Activated CD4-positive, alpha-beta T cell treated with anti-CD3 and anti-CD28 coated beads, Interleukin-2, amount 50 U/mL, for 1 hour (primary cell): ENCODE results near the gene RFK.
A peak's percentile ranks its signal among the peaks of the same experiment; 100 is the strongest.
"Not testable (repeated sequence)": the region's sequence is repeated elsewhere in the genome, so short reads cannot be mapped to it uniquely, and the experiment has no call there.

Experiments
- DNase-seq: peaks from one replicate; pipeline ENCODE4 v3.0.0-alpha.2; 2020

Gene RFK

DNA sequence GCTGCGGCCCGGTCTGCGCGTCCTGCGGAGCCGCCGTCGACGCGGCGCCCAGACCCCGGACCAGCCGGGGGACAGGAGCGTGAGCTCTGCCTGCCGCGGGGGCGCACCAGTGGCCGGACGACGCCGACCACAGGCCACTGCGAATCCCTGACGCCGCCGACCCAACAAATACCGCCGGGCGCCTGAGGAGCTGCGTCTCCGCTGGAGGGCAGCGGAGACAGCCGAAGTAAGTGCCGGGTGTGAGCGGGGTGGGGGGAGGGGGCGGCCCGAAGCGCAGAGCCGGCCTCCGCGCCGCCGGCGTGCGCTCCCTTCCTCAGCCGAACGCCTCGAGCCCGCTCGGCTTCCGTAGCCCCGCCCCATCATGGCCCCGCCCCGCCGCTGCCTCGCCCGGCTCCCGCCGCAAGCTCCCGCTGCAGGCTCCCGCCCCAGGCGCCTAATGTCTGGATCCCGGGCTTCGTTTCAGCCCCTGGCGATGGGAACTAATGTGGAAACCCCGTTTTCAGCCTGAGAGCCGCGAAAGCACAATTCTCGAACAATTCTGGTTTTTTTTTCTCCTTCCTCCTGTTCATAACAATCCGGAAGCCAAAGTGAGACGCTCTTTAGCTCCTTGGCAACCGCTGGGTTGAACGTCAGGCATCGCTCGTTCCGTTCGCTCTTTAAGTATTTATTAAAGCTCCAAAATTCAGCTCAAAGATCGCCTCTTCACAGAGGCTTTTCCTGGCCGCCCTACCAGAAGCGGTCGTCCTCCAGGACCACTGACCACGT lies at the start of gene RFK:
Gene RFK (minus strand): TSS at position 232 of the 765 bp plus-strand sequence. CDS start 255 bp downstream, outside the sequence.
- peak; percentile 93 for DNase-seq

DNA sequence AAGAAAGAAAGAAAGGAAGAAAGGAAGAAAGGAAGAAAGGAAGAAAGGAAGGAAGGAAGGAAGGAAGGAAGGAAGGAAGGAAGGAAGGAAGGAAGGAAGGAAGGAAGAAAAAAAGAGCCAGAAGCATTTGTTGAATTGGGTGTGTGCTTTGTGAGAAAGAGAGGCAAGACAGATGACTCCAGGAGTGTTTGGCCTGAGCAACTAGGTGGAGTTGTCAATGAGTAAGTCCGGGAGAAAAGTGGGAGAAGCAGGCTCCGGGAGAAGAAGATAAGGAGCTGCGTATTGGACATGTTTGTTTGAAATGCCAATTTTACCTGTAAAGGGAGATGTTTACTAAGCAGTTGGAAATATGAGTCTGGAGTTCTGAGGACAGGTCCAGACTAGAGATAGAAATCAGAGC lies 49.7 kb upstream of the RFK start:
- DNase-seq, result no peak

DNA sequence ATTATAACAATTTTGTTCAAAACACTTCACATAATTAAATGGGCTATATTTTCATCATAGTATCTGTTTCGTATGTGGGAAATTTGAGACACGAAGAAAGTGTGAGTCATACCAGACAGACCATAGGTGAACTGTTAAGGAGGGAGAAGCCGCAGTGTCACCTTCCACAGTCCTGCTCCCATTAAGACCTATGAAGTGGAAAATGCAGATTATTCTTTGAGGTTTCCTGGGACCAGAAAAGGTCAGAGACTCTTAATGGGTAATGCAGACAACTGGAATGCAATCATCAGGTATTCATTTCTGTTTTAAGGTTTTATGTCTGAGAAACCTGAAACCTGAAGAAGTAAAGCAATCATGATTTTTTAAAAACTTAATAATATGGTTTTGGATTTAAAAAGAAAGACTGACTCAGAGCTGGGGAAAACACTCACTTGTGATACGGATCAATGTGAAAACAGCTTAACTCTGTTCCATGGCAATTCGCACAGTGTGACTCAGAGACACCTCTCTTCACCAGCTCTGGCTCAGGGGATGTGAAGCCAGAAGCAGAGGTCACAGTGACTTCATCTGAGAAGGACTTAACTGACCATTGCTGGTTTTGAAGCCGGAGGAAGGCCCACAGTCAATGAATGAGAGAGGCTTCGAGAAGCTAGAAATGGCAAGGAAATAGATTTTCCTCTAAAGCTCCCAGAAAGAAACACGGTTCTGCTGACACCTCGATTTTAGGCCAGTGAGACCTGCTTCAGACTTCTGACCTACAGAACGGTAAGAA lies 47.5 kb upstream of the RFK start:
- no peak for DNase-seq

DNA sequence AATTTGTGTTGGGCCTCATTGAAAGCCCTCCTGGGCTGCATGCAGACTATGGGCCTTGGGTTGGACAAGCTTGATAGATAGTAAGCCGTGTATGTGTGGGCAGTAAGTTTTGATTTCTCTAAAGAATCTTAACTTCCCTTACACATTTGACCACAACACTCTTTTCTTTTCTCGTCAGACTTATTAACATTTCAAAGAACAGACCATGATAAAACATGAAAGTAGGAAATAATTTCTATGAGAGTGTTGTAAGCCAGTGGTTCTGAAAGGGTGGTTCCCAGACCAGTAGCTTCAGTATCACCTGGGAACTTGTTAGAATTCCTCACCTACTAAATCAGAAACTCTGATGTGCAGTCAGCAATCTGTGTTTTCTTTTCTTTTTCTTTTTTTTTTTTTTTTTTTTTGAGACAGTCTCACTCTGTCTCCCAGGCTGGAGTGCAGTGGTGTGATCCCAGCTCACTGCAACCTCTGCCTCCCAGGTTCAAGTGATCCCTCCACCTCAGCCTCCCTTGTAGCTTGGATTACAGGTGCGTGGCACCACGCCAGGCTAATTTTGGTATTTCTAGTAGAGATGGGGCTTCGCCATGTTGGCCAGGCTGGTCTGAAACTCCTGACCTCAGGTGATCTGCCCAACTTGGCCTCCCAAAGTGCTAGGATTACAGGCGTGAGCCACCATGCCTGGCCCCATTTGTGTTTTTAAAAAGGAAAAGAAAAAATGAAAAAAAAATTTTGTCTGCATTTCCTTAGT lies 44.8 kb upstream of the RFK start:
- DNase-seq, result no peak

DNA sequence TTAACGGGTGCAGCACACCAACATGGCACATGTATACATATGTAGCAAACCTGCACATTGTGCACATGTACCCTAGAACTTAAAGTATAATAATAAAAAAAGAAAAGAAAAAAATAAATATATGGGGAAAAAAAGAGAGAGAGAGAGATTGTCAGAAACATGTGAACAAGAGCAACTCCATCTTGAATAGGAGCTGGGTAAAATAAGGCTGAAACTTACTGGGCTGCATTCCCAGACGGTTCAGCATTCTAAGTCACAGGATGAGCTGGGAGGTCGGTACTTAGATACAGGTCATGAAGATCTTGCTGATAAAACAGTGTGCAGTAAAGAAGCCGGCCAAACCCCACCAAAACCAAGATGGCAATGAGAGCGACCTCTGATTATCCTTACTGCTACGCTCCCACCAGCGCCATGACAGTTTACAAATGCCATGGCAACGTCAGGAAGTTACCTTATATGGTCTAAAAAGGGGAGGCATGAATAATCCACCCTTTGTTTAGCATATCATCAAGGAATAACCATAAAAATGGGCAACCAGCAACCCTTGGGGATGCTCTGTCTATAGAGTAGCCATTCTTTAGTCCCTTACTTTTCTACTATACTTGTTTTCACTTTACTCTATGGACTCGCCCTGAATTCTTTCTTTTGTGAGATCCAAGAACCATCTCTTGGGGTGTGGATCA lies 42.9 kb upstream of the RFK start:
- DNase-seq, result not testable (repeated sequence)

DNA sequence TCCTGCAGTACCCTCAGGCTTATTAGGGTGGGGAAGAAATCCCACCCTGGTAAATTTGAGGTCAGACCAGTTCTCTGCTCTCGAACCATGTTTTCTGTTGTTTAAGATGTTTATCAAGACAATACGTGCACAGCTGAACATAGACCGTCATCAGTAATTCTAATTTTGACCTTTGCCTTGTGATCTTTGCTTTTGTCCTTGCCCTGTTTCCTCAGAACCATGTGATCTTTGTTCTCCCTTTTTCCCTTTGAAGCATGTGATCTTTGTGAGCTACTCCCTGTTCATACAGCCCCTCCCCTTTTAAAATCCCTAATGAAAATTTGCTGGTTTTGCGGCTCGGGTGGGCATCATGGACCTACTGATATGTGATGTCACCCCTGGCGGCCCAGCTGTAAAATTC lies 40.7 kb upstream of the RFK start:
- not testable (repeated sequence) for DNase-seq

DNA sequence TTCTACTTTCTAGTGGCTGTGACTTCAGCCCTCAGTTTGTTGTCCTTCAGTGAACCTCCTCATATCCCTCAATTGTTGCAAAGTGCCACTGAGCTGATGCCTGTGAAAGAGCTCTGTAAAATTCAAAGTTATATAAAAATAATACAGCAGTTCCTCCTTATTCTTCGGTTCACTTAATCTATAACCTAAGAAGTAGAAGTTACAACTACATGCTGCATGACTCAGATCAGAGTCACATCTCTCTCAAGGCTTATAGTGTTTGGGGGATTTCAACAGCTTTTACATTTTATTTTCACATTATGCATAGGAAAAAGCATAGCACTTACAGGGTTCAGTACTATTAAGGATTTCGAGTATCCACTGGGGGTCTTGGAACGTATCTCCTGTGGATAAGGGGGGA lies 39.6 kb upstream of the RFK start:
- DNase-seq, result no peak

DNA sequence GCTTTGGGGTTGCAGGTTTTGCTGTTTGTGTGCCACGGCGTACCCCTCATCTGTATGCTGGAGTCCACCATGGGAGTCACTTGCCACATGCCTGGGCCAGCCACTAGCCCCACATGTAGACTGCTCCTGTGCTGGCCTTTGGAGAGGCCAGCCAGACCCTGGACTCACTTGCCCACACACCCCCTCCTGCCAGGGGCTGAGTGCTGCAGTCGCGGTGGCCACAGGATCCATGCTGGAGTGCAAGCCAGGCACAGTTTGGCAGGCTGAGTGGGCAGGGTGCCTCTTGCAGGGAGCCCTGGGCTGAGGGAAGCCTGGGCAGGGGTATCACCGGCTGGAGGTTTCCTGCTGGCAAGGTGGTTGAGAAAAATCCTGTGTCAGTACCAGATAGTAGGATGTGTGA lies 39.2 kb upstream of the RFK start:
- DNase-seq, result no peak

DNA sequence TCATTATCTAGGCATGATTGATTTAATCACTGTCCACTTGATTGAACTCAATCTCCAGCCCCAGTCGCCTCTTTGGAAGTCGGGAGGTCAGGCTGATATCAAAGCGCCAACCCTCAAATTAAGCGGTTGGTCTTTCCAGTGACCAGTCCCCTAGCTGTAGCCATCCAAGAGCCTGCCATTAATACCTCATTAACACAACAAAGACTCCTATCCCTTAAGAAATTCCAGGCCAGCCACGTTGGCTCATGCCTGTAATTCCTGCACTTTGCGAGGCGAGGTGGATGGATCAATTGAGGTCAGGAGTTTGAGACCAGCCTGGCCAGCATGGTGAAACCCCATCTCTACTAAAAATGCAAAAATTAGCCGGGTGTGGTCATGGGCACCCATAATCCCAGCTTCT lies 37.4 kb upstream of the RFK start:
- no peak for DNase-seq

DNA sequence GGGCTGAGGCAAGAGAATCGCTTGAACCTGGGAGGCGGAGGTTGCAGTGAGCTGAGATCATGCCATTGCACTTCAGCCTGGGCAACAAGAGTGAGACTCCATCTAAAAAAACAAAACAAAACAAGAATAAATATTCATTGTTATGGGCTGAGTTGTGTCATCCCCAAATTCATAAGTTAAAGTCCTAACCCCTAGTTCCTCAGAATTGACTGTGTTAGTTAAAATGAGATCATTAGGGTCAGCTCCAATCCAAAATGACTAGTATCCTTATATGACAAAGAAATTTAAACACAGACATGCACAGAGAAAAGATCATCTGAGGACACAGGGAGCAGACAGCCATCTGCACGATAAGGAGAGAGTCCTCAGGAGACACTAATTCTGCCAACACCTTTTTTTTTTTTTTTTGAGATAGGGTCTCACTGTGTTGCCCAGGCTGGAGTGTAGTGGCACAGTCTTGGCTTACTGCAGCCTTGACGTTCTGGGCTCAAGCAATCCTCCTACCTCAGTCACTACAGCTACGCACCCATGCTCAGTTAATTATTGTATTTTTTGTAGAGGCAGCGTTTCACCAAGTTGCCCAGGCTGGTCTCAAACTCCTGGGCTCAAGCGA lies 32.7 kb upstream of the RFK start:
- DNase-seq, result no peak

DNA sequence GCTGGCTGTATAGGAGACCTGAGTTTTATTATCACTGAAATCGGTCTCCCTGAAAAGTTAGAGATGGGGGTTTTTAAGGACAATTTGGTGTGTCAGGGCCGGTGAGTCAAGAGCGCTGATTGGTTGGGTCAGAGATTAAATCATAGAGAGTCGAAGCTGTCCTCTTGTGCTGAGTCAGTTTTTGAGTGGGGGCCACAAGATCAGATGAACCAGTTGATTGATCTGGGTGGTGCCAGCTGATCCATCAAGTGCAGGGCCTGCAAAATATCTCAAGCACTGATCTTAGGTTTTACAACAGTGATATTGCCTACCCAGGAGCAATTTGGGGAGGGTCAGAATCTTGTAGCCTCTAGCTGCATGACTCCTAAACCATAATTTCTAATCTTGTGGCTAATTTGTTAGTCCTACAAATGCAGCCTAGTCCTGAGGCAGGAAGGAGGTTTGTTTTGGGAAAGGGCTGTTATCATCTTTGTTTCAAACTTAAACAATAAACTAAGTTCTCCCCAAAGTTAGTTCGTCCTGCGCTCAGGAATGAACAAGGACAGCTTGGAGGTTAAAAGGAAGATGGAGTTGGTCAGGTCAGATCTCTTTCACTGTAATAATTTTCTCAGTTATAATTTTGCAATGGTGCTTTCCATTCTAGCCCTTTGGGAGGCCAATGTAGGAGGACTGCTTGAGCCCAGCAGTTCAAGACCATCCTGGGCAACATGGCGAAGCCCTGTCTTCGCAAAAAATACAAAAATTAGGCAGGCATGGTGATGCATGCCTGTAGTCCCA lies 31.6 kb upstream of the RFK start:
- DNase-seq, result no peak

DNA sequence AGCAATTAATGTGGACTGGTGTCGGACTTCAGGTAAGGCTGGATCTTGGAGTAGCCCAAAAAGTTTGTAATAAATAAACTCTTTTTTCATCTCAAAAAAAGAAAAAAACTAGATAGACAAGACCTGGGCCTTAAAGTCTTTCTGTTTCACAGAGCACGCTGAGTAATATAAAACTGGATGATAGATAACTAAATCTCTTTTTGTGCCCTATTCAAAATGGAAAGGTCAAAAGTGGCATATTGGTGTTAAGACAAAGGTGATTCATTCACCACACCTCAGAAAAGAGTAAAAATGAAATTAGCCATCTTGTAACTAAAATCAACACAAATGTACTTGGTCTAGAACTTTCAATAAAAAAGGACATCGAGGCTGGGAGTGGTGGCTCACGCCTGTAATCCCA lies 30.3 kb upstream of the RFK start:
- DNase-seq, result no peak

DNA sequence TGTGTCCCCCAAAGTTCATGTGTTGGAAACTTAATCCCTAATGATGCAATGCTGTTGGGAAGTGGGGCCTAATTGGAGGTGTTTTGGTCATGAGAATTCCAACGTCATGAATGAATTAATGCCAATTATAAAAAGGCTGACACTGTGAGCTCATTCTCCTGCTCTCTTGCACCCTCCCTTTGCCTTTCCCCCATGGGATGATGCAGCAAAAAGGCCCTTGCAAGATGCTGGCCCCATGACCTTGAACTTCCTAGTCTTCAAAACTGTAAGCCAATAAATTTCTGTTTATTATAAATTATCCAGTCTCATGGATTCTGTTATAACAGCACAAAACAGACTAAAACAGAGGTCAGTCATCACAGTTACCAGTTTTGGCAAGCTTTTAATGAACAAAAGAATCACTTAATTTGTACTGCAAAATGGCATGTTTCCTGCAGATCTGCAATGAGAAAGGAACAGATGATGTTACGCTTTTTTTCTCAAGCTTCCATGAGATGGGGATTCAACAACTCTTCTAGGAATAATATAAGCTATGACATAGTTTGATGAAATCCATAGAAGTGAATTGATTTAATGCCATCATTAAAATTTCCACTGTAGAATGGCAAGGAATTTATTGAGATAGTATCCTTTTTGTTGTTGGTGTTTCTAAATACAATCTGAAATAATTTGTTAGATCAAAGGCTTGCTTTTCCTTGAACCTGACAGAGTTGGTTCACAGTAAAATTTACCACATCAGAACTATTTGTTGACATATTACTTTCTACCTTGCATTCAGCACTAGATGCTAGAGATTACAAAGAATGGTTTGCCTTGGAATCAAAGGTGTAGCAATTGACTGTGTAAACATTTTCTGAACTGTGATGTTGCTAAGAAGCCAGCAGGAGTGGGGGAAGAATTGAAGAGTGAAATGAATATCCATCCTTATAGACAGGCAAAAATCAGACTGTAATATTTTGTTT lies 29.3 kb upstream of the RFK start:
- no peak for DNase-seq

DNA sequence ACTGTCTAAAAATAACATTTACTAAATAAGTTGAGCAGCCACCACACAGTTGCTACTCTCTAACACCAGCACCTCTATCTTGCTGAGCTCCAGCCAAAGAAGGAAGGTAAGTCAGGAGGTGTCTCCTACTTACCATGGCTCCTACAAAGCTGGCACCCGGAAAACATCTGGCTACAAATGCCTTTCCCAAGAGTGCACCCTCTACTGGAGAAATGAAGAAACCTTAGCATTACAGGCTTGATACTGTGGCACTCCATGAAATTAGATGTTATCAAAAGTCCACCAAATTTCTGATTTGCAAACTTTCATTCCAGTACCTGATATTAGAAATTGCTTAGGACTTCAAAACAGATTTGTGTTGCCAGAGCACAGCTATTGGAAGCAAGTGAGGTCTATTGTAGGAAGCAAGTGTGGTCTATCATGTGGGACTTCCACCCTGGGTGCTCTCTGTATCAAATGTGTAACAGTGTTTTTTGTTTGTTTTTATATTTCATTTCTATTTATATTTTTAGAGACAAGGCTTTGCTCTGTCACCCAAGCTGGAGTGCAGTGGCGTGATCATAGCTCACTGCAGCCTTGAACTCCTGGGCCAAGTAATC lies 25.7 kb upstream of the RFK start:
- DNase-seq, result no peak

DNA sequence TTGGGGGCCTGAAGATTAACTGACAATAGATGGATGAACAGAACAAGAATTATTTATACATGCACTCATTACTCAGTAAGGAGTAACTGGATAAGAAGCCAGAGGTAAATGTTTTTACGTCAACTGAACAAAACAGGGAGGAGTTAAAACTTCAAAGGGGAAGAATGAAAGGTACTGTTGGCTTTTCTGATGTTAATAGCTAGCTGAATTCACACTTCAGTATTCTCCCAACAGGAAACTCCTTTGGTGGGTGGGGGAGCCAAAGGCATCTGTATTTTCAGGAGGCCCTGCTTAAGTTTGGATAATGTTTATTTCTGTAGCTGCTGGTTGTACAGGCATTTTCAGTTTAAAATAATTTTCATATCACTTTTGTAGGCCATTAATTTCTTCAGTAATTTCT lies 23.2 kb upstream of the RFK start:
- no peak for DNase-seq

DNA sequence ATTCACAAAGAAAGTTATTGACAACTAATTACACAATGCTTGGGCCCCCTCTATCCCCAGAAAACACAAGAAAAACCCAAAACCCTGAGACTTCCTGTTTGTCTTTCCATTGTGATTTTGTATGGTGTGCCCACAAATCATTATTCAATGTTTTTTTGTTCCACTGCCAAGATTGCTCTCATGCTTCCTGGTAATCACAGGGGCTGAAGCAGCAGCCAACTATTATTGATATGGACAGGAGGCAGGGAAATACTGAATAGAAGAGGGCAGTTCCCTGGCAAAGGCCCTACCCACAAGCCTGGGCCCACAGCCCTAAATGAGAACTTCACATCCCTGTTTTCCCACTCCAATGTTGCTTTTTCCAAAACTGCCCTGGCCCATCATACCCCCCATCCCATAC lies 21.5 kb upstream of the RFK start:
- no peak for DNase-seq

DNA sequence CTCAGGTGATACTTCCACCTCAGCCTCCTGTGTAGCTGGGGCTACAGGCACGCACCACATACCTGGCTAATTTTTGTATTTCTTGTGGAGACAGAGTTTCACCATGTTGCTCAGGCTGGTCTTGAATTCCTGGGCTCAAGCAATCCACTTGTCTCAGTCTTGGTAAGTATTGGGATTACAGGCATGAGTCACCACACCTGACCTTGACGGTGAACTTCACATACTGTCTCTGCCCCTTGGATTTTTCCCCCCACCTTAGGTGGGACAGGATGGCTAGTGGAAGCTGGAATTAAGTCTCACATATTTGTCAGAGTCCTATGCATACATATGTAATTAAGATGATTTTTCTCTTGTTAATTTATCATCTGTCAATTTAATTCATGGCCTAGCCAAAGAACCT lies 20.9 kb upstream of the RFK start:
- DNase-seq, result no peak

DNA sequence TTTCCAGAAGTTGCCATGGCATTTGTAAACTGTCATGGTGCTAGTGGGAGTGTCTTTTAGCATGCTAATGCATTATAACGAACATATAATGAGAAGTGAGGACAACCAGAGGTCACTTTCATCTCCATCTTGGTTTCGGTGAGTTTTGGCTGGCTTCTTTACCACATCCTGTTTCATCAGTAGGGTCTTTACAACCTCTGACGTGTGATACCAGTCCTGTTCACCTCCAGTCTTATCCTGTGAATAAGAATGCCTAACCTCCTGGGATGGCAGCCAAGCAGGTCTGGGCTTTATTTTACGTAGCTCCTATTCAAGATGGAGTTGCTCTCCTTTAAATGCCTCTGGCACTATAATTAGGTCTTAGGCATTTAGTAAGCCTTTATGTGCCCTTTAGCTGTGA lies 20.4 kb upstream of the RFK start:
- DNase-seq, result no peak

DNA sequence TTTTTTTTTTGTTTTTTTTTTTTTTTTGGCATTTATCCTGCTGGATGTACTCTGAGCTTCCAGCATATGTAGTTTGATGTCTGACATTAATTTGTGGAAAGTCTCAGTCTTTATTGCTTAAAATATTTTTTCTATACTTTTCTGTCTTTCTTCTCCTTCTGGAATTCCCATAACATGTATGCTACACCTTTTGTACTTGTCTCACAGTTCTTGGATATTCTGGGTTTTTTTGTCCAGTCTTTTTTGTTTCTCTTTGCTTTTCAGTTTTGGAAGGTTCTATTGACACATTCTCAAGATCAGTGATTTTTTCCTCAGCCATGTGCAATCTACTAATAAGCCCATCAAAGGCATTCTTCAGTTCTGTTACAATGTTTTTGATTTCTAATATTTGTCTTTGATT lies 19.4 kb upstream of the RFK start:
- no peak for DNase-seq

DNA sequence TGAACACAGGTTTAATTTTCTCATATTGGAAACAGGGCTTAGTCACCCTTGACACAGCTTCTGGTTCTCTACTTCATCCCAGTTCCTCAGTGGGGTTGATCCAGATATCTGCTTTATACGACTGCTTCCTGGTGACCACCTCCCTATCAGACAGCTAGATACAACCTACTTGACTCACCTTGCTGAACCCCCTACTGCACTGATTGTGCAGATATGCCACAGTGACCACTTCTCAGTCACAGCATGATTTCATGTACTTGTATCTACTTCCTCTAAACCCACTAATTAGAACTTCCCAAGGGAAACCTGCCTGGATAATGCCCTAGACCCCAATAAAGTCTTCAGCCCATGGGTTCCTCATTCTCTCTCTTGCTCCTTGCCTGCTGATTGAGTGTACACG lies 18.4 kb upstream of the RFK start:
- DNase-seq, result no peak
